Thyroid gland (tissue), 4 donors: ENCODE results near the gene COL27A1.

Experiments
- CTCF ChIP-seq, 6 experiments: fragments of 200-600 bp in 3 of 6; fragments of 450-650 bp in 3 of 6; sonication (generic) in 3 of 6; IDR thresholded peaks; one replicate each; pipeline ENCODE4 v1.5.1; 2016 to 2019; ENCODE audit warnings: antibody characterized with exemption in 6 of 6, mild to moderate bottlenecking in 2 of 6, inconsistent platforms in 1 of 6, moderate library complexity in 1 of 6
- POLR2A ChIP-seq, 2 donors: fragments of 450-650 bp; IDR thresholded peaks; one replicate each; pipeline ENCODE4 v1.6.1; 2017; ENCODE audit warnings: antibody characterized with exemption in 2 of 2, mild to moderate bottlenecking in 2 of 2, moderate library complexity in 1 of 2

GRCh38 chr9:114249424-114250234, 94.3 kb downstream of the COL27A1 start:
- no peak for TF ChIP-seq POLR2A (IDR thresholded peaks at IDR 0.05)
- no peak for TF ChIP-seq CTCF (IDR thresholded peaks at IDR 0.05)
